H1 (cell line): Measurements from ENCODE around the gene CLIC1. TPM values are rescaled to one million over a fixed set of nuclear protein-coding genes. Genes with fewer than 3 reads are reported as not detected.

ENCODE experiments used
- CTBP2 ChIP-seq: IDR thresholded peaks from 2 replicates; pipeline ENCODE4 v1.7.0; 2011; ENCODE audit warnings: borderline replicate concordance, mild to moderate bottlenecking, moderate library complexity, mixed read lengths, low read length; ENCODE audit not compliant: insufficient read depth, insufficient read length
- SIX5 ChIP-seq: IDR thresholded peaks from 2 replicates; pipeline ENCODE4 v1.6.1; 2011; ENCODE audit warnings: mild to moderate bottlenecking, low read depth, low read length
- polyA plus RNA-seq, 7 experiments: library from polyadenylated mRNA; depleted of rRNA in 3 of 7; stranded (reverse) in 5 of 7; unstranded in 2 of 7; fragments of >200 nt in 5 of 7; fragments of 200-250 nt in 2 of 7; gene quantifications; 1 replicate in 5 of 7; 2 replicates in 1 of 7; 4 replicates in 1 of 7; pipeline versions ENCODE4 v1.2.1 to v1.2.3, GENCODE V29; 2011 to 2013; ENCODE audit warnings: missing spikeins in 2 of 7, mixed read lengths in 2 of 7
- total RNA-seq: library from RNA; stranded (reverse); fragmentation: NEBNext Ultra II Directional; extraction: Animal tissue kit (Norgen Biotek cat#: 25700); gene quantifications from 2 replicates; pipeline ENCODE4 v1.2.1, GENCODE V29; 2021

The CLIC1 gene
- total and polyA plus RNA-seq, 2 of the 8 experiments (the other 6 are each of a cell fraction or from before 2014, with no cell fraction given) = 250 to 277 TPM

GRCh38 chr6:31686483-31686882 lies 49.8 kb downstream of the CLIC1 start (continued):
- TF ChIP-seq CTBP2 = no peak
- TF ChIP-seq SIX5 = no peak
